ENCODE results near the gene PGAM2. TPM values are rescaled to one million over a fixed set of nuclear protein-coding genes. Genes with fewer than 3 reads are reported as not detected.

PGAM2 gene
- total RNA-seq, 3 donors from 2014 or later, result 0.84 to 1.4 (median 0.96) TPM

DNA sequence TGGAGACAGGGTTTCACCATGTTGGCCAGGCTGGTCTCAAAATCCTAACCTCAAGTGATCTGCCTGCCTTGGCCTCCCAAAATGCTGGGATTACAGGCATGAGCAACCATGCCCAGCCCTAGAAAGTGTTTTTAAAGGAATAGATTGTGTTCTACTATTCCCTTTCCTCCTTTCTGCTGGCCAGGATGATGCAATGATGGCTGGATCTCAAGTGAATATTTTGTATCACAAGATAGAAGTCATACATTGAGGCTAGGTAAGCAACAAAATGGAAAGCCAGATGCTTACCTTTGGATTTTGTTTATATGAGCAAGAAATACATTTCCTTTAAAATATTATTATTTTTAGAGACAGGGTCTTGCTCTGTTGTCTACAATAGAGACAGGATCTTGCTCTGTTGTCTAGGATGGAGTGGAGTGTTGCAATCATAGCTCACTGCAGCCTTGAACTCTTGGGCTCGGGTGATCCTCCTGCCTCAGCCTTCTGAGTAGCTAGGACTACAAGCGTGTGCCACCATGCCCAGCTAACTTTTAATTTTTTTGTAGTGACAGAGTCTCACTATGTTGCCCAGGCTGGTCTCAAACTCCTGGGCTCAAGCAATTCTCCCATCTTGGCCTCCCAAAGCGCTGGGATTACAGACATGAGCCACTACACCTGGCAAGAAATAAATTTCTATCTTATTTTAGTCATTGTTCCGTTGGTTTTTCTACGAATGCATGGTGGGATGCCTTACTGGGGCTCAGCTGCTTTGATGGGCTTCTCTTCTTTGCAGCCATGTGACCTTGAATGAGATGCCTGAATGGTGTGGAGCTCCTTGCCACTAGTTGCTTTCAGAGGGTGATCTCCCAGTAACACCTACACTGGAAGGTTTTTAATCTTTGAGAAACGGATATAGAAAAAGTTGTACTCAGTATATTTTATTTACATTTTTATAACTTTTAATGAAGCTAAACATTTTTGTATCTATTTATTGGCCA lies 33.0 kb upstream of the PGAM2 start:
- DNase-seq (no peak), ATAC-seq (no peak)
- intact Hi-C loops (cut with DNase I, micrococcal nuclease), result no loop called here
- Histone ChIP-seq H3K4me3 (no peak overlapping the region), H3K9me3 (no peaks in the 10 kb centered on the region), H3K36me3 (ENCODE audit: low read depth) (no peaks in the 10 kb centered on the region), H3K4me1 (ENCODE audit: low read depth) (no peaks in the 10 kb centered on the region)
- TF ChIP-seq, protein P1, sequence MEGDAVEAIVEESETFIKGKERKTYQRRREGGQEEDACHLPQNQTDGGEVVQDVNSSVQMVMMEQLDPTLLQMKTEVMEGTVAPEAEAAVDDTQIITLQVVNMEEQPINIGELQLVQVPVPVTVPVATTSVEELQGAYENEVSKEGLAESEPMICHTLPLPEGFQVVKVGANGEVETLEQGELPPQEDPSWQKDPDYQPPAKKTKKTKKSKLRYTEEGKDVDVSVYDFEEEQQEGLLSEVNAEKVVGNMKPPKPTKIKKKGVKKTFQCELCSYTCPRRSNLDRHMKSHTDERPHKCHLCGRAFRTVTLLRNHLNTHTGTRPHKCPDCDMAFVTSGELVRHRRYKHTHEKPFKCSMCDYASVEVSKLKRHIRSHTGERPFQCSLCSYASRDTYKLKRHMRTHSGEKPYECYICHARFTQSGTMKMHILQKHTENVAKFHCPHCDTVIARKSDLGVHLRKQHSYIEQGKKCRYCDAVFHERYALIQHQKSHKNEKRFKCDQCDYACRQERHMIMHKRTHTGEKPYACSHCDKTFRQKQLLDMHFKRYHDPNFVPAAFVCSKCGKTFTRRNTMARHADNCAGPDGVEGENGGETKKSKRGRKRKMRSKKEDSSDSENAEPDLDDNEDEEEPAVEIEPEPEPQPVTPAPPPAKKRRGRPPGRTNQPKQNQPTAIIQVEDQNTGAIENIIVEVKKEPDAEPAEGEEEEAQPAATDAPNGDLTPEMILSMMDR (IDR thresholded peaks at IDR 0.05), result no peak

GRCh38 chr7:44097064-44097932 lies 31.9 kb upstream of the PGAM2 start:
- intact Hi-C loops (cut with DNase I, micrococcal nuclease), result no loop called here
- Histone ChIP-seq H3K4me1 (ENCODE audit: low read depth) (no peaks in the 10 kb centered on the region), H3K36me3 (ENCODE audit: low read depth) (no peaks in the 10 kb centered on the region), H3K4me3 (no peak overlapping the region), H3K9me3 (no peaks in the 10 kb centered on the region)
- peak in 2 of 3 donors; percentile 13 to 51 for DNase-seq
- ATAC-seq, result peak; percentile 34
- TF ChIP-seq, protein P1 (IDR thresholded peaks at IDR 0.05), result no peak

- ATAC-seq (no peak), DNase-seq (peak in 1 of 3 donors; percentile 14)
- Histone ChIP-seq H3K9me3 (no peaks in the 10 kb centered on the region), H3K4me1 (ENCODE audit: low read depth) (no peaks in the 10 kb centered on the region), H3K36me3 (ENCODE audit: low read depth) (no peaks in the 10 kb centered on the region), H3K4me3 (no peak overlapping the region)
- intact Hi-C loops (cut with DNase I, micrococcal nuclease), result no loop called here
- TF ChIP-seq, protein P1 (IDR thresholded peaks at IDR 0.05), result no peak
Observed at GRCh38 chr7:44096326-44096881, 31.0 kb upstream of the PGAM2 start.

GRCh38 chr7:44095781-44096180 lies 30.4 kb upstream of the PGAM2 start:
- Histone ChIP-seq H3K4me3 (no peak overlapping the region), H3K4me1 (ENCODE audit: low read depth) (no peaks in the 10 kb centered on the region), H3K36me3 (ENCODE audit: low read depth) (no peaks in the 10 kb centered on the region), H3K9me3 (no peaks in the 10 kb centered on the region)
- intact Hi-C loops (cut with DNase I, micrococcal nuclease), result no loop called here
- ATAC-seq, result no peak
- TF ChIP-seq, protein P1 (IDR thresholded peaks at IDR 0.05), result no peak
- DNase-seq, result peak in 1 of 3 donors; percentile 10

GRCh38 chr7:44094883-44095592 lies 29.7 kb upstream of the PGAM2 start:
- TF ChIP-seq, protein P1 (IDR thresholded peaks at IDR 0.05), result no peak
- no peak overlapping the region for H3K4me3 ChIP-seq
- H3K9me3 ChIP-seq, result no peaks in the 10 kb centered on the region
- H3K36me3 ChIP-seq (ENCODE audit: low read depth), result no peaks in the 10 kb centered on the region
- DNase-seq, result no peak
- intact Hi-C loops (cut with DNase I, micrococcal nuclease), result no loop called here
- H3K4me1 ChIP-seq (ENCODE audit: low read depth), result no peaks in the 10 kb centered on the region
- ATAC-seq, result no peak
